Measurements from ENCODE around the gene SH2D6. TPM values are rescaled to one million over a fixed set of nuclear protein-coding genes. Genes with fewer than 3 reads are reported as not detected.

Gene SH2D6
- total and polyA plus RNA-seq, 2 of the 8 experiments (the other 6 are each of a cell fraction or from before 2014, with no cell fraction given): 0.42 TPM; not detected in 1

DNA sequence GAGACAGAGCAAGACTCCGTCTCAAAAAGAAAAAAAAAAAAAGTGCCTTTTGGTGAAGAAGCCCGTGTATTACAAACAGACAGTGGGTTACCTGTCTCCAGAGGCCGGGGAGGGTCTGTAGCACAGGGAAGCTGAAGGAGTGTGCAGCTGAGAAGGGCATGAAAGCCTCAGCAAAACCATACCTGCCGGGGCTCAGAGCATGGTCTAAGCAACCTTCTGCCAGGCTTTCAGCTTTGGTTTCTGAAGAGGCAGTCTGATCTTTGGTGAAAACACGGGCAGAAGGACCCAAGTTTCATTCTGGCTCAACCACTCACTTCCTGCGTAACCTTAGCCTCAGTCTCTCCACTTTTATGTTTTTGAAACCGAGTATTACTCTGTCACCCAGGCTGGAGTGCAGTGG, 21.5 kb downstream of the SH2D6 start (continued):
- TF ChIP-seq, protein P1, sequence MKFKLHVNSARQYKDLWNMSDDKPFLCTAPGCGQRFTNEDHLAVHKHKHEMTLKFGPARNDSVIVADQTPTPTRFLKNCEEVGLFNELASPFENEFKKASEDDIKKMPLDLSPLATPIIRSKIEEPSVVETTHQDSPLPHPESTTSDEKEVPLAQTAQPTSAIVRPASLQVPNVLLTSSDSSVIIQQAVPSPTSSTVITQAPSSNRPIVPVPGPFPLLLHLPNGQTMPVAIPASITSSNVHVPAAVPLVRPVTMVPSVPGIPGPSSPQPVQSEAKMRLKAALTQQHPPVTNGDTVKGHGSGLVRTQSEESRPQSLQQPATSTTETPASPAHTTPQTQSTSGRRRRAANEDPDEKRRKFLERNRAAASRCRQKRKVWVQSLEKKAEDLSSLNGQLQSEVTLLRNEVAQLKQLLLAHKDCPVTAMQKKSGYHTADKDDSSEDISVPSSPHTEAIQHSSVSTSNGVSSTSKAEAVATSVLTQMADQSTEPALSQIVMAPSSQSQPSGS (IDR thresholded peaks at IDR 0.05; ENCODE audit: low read length): no peak
- TF ChIP-seq ZNF274 (IDR thresholded peaks at IDR 0.05; ENCODE audit: borderline replicate concordance, extremely low read depth, low read length): no peak
- TF ChIP-seq CREB1 (IDR thresholded peaks at IDR 0.05): no peak
- no peak for TF ChIP-seq RXRA (IDR thresholded peaks at IDR 0.05; ENCODE audit: insufficient read depth, low read depth, low read length)

Data from H1 (cell line).